ENCODE measurements around the gene PRKAB2.
"Not testable (repeated sequence)": the region's sequence is repeated elsewhere in the genome, so short reads cannot be mapped to it uniquely, and the experiment has no call there.

The PRKAB2 gene

DNA sequence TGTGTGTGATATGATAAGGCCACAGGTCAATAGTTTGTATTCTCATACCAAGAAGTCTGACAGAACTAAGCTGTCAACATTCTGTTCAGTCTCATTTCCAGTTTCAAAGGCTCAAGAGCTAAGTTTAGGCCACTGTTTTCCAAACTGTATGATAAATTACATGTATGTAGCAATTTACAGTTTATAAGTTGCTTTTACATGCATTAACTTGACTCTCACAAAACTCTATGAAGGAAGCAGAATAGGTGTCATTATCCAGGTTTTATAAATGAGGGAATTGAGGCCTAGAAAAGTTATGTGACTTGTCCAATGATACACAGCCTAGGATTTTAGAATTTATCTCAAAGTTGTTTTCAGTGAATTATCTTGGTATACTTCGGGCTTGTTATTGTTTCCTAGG lies 29.5 kb upstream of the PRKAB2 start:
- ATAC-seq (ENCODE audit: low read depth), result no peak
- H3K9me3 ChIP-seq (ENCODE audit: severe bottlenecking), result no peaks in the 10 kb centered on the region
- no peaks in the 10 kb centered on the region for H3K4me1 ChIP-seq (ENCODE audit: insufficient read depth, poor library complexity, severe bottlenecking)
- TF ChIP-seq, protein P1, sequence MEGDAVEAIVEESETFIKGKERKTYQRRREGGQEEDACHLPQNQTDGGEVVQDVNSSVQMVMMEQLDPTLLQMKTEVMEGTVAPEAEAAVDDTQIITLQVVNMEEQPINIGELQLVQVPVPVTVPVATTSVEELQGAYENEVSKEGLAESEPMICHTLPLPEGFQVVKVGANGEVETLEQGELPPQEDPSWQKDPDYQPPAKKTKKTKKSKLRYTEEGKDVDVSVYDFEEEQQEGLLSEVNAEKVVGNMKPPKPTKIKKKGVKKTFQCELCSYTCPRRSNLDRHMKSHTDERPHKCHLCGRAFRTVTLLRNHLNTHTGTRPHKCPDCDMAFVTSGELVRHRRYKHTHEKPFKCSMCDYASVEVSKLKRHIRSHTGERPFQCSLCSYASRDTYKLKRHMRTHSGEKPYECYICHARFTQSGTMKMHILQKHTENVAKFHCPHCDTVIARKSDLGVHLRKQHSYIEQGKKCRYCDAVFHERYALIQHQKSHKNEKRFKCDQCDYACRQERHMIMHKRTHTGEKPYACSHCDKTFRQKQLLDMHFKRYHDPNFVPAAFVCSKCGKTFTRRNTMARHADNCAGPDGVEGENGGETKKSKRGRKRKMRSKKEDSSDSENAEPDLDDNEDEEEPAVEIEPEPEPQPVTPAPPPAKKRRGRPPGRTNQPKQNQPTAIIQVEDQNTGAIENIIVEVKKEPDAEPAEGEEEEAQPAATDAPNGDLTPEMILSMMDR (IDR thresholded peaks at IDR 0.05; ENCODE audit: poor library complexity, severe bottlenecking), result no peak
- H3K27me3 ChIP-seq (ENCODE audit: insufficient read depth, poor library complexity, severe bottlenecking), result no peaks in the 10 kb centered on the region
- H3K36me3 ChIP-seq (ENCODE audit: low read depth), result no peaks in the 10 kb centered on the region
- no peak for DNase-seq (ENCODE audit: low spot score)
- H3K4me3 ChIP-seq (ENCODE audit: severe bottlenecking), result no peak overlapping the region
- no peak overlapping the region for H3K27ac ChIP-seq (ENCODE audit: poor library complexity, severe bottlenecking)

DNA sequence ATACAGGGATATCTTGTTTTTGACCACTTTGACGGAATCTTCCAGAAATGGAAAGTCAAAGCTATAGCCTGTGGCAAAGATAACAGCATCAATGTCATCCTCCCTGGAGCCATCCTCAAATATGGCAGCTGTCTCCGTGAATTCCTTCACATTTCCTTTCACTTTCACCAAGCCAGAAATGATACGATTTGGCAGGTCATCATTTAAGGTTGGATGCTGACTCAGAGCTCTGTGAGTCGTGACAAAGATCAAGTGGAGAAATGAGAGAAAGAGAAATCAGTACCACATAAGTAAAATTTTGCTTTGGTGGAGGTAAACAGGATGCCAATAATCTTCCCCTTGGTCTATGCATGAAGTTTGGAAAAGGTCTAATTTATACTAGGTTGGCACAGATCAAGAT lies 29.0 kb upstream of the PRKAB2 start:
- no peaks in the 10 kb centered on the region for H3K27me3 ChIP-seq (ENCODE audit: insufficient read depth, poor library complexity, severe bottlenecking)
- TF ChIP-seq, protein P1 (IDR thresholded peaks at IDR 0.05; ENCODE audit: poor library complexity, severe bottlenecking), result no peak
- no peak for ATAC-seq (ENCODE audit: low read depth)

DNA sequence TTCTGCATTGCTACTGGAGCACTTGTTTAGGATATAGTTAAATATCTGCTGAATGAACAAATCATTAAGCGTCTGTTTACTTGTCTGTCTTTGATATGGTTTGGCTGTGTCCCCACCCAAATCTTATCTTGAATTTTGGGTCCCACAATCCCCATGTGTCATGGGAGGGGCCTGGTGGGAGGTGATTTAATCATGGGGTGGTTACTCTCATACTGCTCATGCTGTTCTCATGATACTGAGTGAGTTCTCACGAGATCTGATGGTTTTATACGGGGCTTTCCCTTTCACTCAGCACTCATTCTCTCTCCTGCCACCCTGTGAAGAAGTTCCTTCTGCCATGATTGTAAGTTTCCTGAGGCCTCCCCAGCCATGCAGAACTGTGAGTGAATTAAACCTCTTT lies 25.1 kb upstream of the PRKAB2 start:
- not testable (repeated sequence) for DNase-seq (ENCODE audit: low spot score); H3K27me3 ChIP-seq (ENCODE audit: insufficient read depth, poor library complexity, severe bottlenecking); H3K4me3 ChIP-seq (ENCODE audit: severe bottlenecking); ATAC-seq (ENCODE audit: low read depth); H3K36me3 ChIP-seq (ENCODE audit: low read depth); H3K27ac ChIP-seq (ENCODE audit: poor library complexity, severe bottlenecking); H3K4me1 ChIP-seq (ENCODE audit: insufficient read depth, poor library complexity, severe bottlenecking); H3K9me3 ChIP-seq (ENCODE audit: severe bottlenecking)

More for the DNA sequence above, 29.0 kb upstream of the PRKAB2 start:
- Histone ChIP-seq H3K27ac (ENCODE audit: poor library complexity, severe bottlenecking) (no peak overlapping the region), H3K4me1 (ENCODE audit: insufficient read depth, poor library complexity, severe bottlenecking) (no peaks in the 10 kb centered on the region), H3K36me3 (ENCODE audit: low read depth) (no peaks in the 10 kb centered on the region), H3K9me3 (ENCODE audit: severe bottlenecking) (no peaks in the 10 kb centered on the region), H3K4me3 (ENCODE audit: severe bottlenecking) (no peak overlapping the region)
- no peak for DNase-seq (ENCODE audit: low spot score)

DNA sequence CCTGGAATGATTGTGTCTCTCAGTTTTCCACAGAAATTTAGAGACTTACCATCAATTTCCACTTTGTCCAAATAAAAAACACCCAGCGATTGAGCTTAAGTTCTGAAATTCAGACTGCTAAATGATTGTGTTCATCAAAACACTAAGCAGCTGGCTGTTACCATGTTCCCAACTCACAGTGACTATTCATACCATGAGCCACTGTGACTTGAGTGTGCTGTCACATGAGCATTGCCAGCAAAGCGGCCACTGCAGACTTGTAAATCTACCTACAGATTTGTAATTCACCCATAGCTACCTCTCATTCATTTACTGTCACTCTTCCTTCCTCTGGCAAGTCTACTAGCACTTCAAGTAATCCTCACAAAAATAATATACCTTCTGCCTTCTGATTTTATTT lies 17.2 kb upstream of the PRKAB2 start:
- DNase-seq (ENCODE audit: low spot score) (no peak), ATAC-seq (ENCODE audit: low read depth) (no peak)
- no peaks in the 10 kb centered on the region for H3K36me3 ChIP-seq (ENCODE audit: low read depth)
- TF ChIP-seq, protein P1 (IDR thresholded peaks at IDR 0.05; ENCODE audit: poor library complexity, severe bottlenecking), result no peak
- no peaks in the 10 kb centered on the region for H3K27me3 ChIP-seq (ENCODE audit: insufficient read depth, poor library complexity, severe bottlenecking)
- H3K4me1 ChIP-seq (ENCODE audit: insufficient read depth, poor library complexity, severe bottlenecking), result no peaks in the 10 kb centered on the region
- H3K9me3 ChIP-seq (ENCODE audit: severe bottlenecking), result no peaks in the 10 kb centered on the region
- H3K27ac ChIP-seq (ENCODE audit: poor library complexity, severe bottlenecking), result no peak overlapping the region
- no peak overlapping the region for H3K4me3 ChIP-seq (ENCODE audit: severe bottlenecking)

DNA sequence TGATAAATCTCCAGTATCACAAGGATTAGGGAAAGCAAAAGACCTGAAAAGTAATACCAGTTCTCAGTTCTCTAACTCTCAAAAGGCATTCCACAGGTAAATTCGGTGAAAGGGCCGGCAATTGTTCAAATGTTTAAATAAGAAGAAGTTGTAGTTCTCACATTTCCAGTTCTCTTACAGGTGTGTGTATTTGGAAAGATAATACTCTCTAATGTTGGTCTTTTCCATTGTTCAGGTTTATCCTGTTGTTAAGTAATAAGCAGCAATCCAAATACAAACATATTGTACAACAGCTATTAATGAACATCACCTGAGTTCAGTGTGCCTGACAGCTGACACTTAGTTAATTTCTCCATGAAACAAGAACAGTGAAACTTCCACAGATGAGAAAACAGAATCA lies 13.2 kb upstream of the PRKAB2 start:
- TF ChIP-seq, protein P1 (IDR thresholded peaks at IDR 0.05; ENCODE audit: poor library complexity, severe bottlenecking), result no peak
- Histone ChIP-seq H3K27me3 (ENCODE audit: insufficient read depth, poor library complexity, severe bottlenecking) (no peaks in the 10 kb centered on the region), H3K36me3 (ENCODE audit: low read depth) (no peaks in the 10 kb centered on the region), H3K4me3 (ENCODE audit: severe bottlenecking) (no peak overlapping the region), H3K4me1 (ENCODE audit: insufficient read depth, poor library complexity, severe bottlenecking) (no peaks in the 10 kb centered on the region), H3K27ac (ENCODE audit: poor library complexity, severe bottlenecking) (no peak overlapping the region), H3K9me3 (ENCODE audit: severe bottlenecking) (no peaks in the 10 kb centered on the region)
- no peak for DNase-seq (ENCODE audit: low spot score)
- no peak for ATAC-seq (ENCODE audit: low read depth)

Measured in RWPE2 (cell line).